DOHH2 (cell line): ENCODE results near the gene SUPT6H.
"Not testable (repeated sequence)": the region's sequence is repeated elsewhere in the genome, so short reads cannot be mapped to it uniquely, and the experiment has no call there.

Experiments used
- H3F3A ChIP-seq: fragments of 200-600 bp; sonication (generic), shearing (Covaris generic); 2 replicates; pipeline ENCODE4 v1.6.0; 2016; ENCODE audit warnings: antibody characterized with exemption, mild to moderate bottlenecking; ENCODE audit not compliant: control insufficient read depth, insufficient read depth
- H3K27ac ChIP-seq: fragments of 200-600 bp; sonication (generic); 2 replicates; pipeline ENCODE4 v1.5.1; 2014; ENCODE audit warnings: low read depth, mild to moderate bottlenecking, low read length, moderate library complexity
- H3K27me3 ChIP-seq: fragments of 200-600 bp; sonication (generic); 2 replicates; pipeline ENCODE4 v1.6.1; 2014; ENCODE audit warnings: mild to moderate bottlenecking, low read length, mixed read lengths; ENCODE audit not compliant: control insufficient read depth
- H3K36me3 ChIP-seq: fragments of 200-600 bp; sonication (generic); 2 replicates; pipeline ENCODE4 v1.6.1; 2014; ENCODE audit warnings: mild to moderate bottlenecking, low read length, moderate library complexity, mixed read lengths; ENCODE audit not compliant: control insufficient read depth
- H3K4me1 ChIP-seq: fragments of 200-600 bp; sonication (generic); 2 replicates; pipeline ENCODE4 v1.6.1; 2014; ENCODE audit warnings: mild to moderate bottlenecking, low read length, mixed read lengths; ENCODE audit not compliant: control insufficient read depth
- H3K4me2 ChIP-seq: fragments of 200-600 bp; sonication (generic); 2 replicates; pipeline ENCODE4 v1.6.0; 2014; ENCODE audit warnings: mild to moderate bottlenecking, low read length, moderate library complexity
- H3K4me3 ChIP-seq: fragments of 200-600 bp; sonication (generic); 2 replicates; pipeline ENCODE4 v1.5.1; 2014; ENCODE audit warnings: mild to moderate bottlenecking, low read length, mixed read lengths
- H3K79me2 ChIP-seq: fragments of 200-600 bp; sonication (generic); 2 replicates; pipeline ENCODE4 v1.6.1; 2014; ENCODE audit warnings: mild to moderate bottlenecking, low read length, mixed read lengths; ENCODE audit not compliant: control insufficient read depth
- H3K9me2 ChIP-seq: fragments of 200-600 bp; sonication (generic); replicated peaks from 2 replicates; pipeline ENCODE4 v1.6.1; 2014; ENCODE audit warnings: mild to moderate bottlenecking, low read length, mixed read lengths; ENCODE audit not compliant: control insufficient read depth
- H3K9me3 ChIP-seq: fragments of 200-600 bp; sonication (generic); 2 replicates; pipeline ENCODE4 v1.6.1; 2014; ENCODE audit warnings: antibody characterized with exemption, low read length, mixed read lengths; ENCODE audit not compliant: control insufficient read depth, insufficient read depth
- H4K20me1 ChIP-seq: fragments of 200-600 bp; sonication (generic); 2 replicates; pipeline ENCODE4 v1.6.0; 2014; ENCODE audit warnings: low read depth, mild to moderate bottlenecking, antibody characterized with exemption, low read length, moderate library complexity; ENCODE audit not compliant: control insufficient read depth, insufficient read depth
- EZH2phosphoT487 ChIP-seq: fragments of 200-600 bp; sonication (generic); IDR thresholded peaks from 2 replicates; pipeline ENCODE4 v1.6.1; 2017; ENCODE audit warnings: borderline replicate concordance, mild to moderate bottlenecking, antibody characterized with exemption, low read length, moderate library complexity, mixed read lengths
- TF ChIP-seq, protein P1 (sequence below): fragments of 200-600 bp; sonication (generic); IDR thresholded peaks from one replicate; pipeline ENCODE4 v1.5.1; 2014; ENCODE audit warnings: antibody characterized with exemption, mild to moderate bottlenecking, low read depth, low read length; ENCODE audit not compliant: poor library complexity, severe bottlenecking

Gene SUPT6H

DNA sequence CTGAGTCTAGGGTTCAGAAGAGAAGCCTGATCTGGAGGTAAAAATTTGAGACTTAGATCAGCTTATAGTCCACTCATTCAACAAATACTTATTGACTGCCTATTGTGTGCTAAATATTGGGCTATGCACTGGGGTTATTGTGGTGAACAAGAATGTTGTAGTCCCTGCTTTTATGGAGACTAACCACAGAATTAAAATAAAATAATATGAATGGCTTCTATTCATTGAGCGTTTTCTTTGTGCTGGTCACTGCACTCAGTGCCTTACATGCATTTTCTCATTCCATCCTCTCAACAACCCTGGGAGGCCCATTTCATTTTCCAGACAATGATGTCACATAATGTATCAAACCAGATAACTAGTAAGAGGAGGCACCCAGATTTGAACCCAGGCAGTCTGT, 71.3 kb downstream of the SUPT6H start:
- no peaks in the 10 kb centered on the region for H3K9me2 ChIP-seq
- H3K4me2 ChIP-seq = no peak overlapping the region

DNA sequence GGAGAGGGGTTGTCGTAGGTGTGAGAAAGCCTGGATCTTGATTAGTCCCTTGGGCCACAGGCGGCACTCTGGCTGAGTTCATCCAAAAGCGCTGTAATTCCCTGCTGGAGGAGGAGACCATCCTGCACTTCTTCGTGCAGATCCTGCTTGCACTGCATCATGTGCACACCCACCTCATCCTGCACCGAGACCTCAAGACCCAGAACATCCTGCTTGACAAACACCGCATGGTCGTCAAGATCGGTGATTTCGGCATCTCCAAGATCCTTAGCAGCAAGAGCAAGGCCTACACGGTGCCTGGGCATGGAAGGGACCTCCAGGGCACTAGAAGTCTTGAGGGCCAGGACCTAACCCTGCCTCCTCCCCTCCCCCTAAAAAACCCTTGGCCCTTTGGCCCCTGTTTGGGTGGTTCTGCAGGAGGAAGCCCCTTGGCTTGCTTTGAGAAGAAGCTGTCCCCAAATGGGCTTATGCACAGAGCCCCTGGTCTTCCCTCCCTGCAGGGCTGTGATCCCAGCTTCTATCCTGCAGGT, 72.8 kb downstream of the SUPT6H start:
- peaks cover 21% of the 10 kb centered on the region for H3K79me2 ChIP-seq
- H4K20me1 ChIP-seq = no peaks in the 10 kb centered on the region
- peaks cover 5% of the 10 kb centered on the region; the same call in 1 of the 2 replicates for H3K9me3 ChIP-seq
- no peak overlapping the region for H3K4me3 ChIP-seq
- H3K36me3 ChIP-seq = peaks cover 30% of the 10 kb centered on the region
- H3K4me1 ChIP-seq = peaks cover 30% of the 10 kb centered on the region
- no peak for TF ChIP-seq EZH2phosphoT487
- TF ChIP-seq, protein P1, sequence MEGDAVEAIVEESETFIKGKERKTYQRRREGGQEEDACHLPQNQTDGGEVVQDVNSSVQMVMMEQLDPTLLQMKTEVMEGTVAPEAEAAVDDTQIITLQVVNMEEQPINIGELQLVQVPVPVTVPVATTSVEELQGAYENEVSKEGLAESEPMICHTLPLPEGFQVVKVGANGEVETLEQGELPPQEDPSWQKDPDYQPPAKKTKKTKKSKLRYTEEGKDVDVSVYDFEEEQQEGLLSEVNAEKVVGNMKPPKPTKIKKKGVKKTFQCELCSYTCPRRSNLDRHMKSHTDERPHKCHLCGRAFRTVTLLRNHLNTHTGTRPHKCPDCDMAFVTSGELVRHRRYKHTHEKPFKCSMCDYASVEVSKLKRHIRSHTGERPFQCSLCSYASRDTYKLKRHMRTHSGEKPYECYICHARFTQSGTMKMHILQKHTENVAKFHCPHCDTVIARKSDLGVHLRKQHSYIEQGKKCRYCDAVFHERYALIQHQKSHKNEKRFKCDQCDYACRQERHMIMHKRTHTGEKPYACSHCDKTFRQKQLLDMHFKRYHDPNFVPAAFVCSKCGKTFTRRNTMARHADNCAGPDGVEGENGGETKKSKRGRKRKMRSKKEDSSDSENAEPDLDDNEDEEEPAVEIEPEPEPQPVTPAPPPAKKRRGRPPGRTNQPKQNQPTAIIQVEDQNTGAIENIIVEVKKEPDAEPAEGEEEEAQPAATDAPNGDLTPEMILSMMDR = no peak
- no peak overlapping the region for H3K4me2 ChIP-seq
- peaks cover 10% of the 10 kb centered on the region for H3F3A ChIP-seq
- H3K27me3 ChIP-seq = no peaks in the 10 kb centered on the region
- H3K9me2 ChIP-seq = no peaks in the 10 kb centered on the region
- no peak overlapping the region for H3K27ac ChIP-seq

More for the DNA sequence above, 71.3 kb downstream of the SUPT6H start:
- Histone ChIP-seq H3F3A (peaks cover 9% of the 10 kb centered on the region), H3K4me3 (no peak overlapping the region), H3K27me3 (no peaks in the 10 kb centered on the region), H4K20me1 (no peaks in the 10 kb centered on the region), H3K9me3 (peaks cover 5% of the 10 kb centered on the region; the same call in 1 of the 2 replicates), H3K27ac (no peak overlapping the region), H3K4me1 (peaks cover 26% of the 10 kb centered on the region), H3K36me3 (peaks cover 16% of the 10 kb centered on the region), H3K79me2 (peaks cover 13% of the 10 kb centered on the region)
- no peak for TF ChIP-seq EZH2phosphoT487
- TF ChIP-seq, protein P1 = no peak

DNA sequence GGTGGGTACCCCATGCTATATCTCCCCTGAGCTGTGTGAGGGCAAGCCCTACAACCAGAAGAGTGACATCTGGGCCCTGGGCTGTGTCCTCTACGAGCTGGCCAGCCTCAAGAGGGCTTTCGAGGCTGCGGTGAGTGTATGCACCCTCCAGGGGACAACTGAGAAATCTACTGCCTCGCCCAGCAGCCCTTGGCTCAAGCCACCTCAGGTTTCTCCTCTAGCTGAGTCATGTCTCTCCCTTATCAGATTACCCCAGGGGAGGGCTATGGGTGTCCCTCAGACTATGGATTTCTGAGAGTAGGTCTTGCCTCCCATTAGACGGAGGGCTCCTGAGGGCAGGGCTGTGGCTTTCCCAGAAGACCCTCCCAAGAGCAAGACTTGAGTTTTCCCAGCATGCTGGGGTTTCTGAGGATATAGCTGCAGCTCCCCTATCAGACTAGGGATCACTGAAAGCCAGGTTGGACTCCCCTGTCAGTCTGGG, 73.3 kb downstream of the SUPT6H start:
- Histone ChIP-seq H3K4me3 (no peak overlapping the region), H3K27me3 (no peaks in the 10 kb centered on the region), H3K79me2 (peaks cover 19% of the 10 kb centered on the region), H3F3A (peaks cover 10% of the 10 kb centered on the region), H4K20me1 (no peaks in the 10 kb centered on the region), H3K27ac (no peak overlapping the region), H3K9me3 (peaks cover 5% of the 10 kb centered on the region; the same call in 1 of the 2 replicates), H3K4me2 (no peak overlapping the region), H3K4me1 (peaks cover 33% of the 10 kb centered on the region), H3K36me3 (peaks cover 31% of the 10 kb centered on the region), H3K9me2 (no peaks in the 10 kb centered on the region)
- TF ChIP-seq, protein P1 = no peak
- TF ChIP-seq EZH2phosphoT487 = no peak

DNA sequence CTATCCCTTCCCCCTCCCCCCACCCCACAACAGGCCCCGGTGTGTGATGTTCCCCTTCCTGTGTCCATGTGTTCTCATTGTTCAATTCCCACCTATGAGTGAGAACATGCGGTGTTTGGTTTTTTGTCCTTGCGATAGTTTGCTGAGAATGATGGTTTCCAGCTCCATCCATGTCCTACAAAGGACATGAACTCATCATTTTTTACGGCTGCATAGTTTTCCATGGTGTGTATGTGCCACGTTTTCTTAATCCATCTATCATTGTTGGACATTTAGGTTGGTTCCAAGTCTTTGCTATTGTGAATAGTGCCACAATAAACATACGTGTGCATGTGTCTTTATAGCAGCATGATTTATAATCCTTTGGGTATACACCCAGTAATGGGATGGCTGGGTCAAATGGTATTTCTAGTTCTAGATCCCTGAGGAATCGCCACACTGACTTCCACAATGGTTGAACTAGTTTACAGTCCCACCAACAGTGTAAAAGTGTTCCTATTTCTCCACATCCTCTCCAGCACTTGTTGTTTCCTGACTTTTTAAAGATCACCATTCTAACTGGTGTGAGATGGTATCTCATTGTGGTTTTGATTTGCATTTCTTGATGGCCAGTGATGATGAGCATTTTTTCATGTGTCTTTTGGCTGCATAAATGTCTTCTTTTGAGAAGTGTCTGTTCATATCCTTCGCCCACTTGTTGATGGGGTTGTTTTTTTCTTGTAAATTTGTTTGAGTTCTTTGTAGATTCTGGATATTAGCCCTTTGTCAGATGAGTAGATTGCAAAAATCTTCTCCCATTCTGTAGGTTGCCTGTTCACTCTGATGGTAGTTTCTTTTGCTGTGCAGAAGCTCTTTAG, 74.1 kb downstream of the SUPT6H start:
- H3K4me2 ChIP-seq, H4K20me1 ChIP-seq, H3K27me3 ChIP-seq, H3K9me3 ChIP-seq, H3K27ac ChIP-seq, H3K9me2 ChIP-seq, H3K4me3 ChIP-seq: not testable (repeated sequence)
- peaks cover 39% of the 10 kb centered on the region for H3K36me3 ChIP-seq
- peaks cover 17% of the 10 kb centered on the region for H3F3A ChIP-seq
- peaks cover 28% of the 10 kb centered on the region for H3K79me2 ChIP-seq
- H3K4me1 ChIP-seq = peaks cover 41% of the 10 kb centered on the region
